Neural cell (in vitro differentiated cells): Measurements from ENCODE around the gene RPRD1A.
A peak's percentile ranks its signal among the peaks of the same experiment; 100 is the strongest.

Experiments used
- CTCF ChIP-seq: fragments of 450-650 bp; IDR thresholded peaks from 2 replicates; pipeline ENCODE4 v1.5.1; 2014; ENCODE audit warnings: antibody characterized with exemption, mild to moderate bottlenecking, moderate library complexity; ENCODE audit not compliant: poor library complexity, severe bottlenecking
- EZH2 ChIP-seq: fragments of 200-600, 300-800 bp; shearing (Covaris generic), sonication (generic); IDR thresholded peaks from 2 replicates; pipeline ENCODE4 v1.6.1; 2014; ENCODE audit warnings: antibody characterized with exemption, low read length, borderline replicate concordance, mild to moderate bottlenecking; ENCODE audit not compliant: insufficient read depth, poor library complexity, severe bottlenecking
- MXI1 ChIP-seq: fragments of 450-650 bp; conservative IDR thresholded peaks from 2 replicates; pipeline ENCODE4 v1.6.1; 2014; ENCODE audit warnings: antibody characterized with exemption, mild to moderate bottlenecking; ENCODE audit not compliant: poor library complexity, severe bottlenecking

GRCh38 chr18:36067055-36067957 lies at the start of gene RPRD1A:
- TF ChIP-seq MXI1 (peak; percentile 91), EZH2 (no peak), CTCF (no peak)
